PC-3 (cell line): Measurements from ENCODE around the gene DISC1. TPM values are rescaled to one million over a fixed set of nuclear protein-coding genes. Genes with fewer than 3 reads are reported as not detected.

Experiments
- ATAC-seq: fragments of 200-7000 bp; cut with Tn5 transposase; 2 replicates; pipeline ENCODE4 v1.9.1; 2020; ENCODE audit warnings: mild to moderate bottlenecking, moderate library complexity
- BruUV-seq: library from RNA; stranded (reverse); fragments of 400-500 nt; replicated peaks from 2 replicates; lab custom pipeline; 2021; lab: Mats Ljungman, UMichigan
- CTCF ChIA-PET: fragments of 300-600 bp; sonication (Branson Sonifier 250); formaldehyde crosslinking; loops from one replicate; lab custom pipeline; 2022; ENCODE audit warnings: antibody characterized with exemption; lab: Charles Lee
- POLR2A ChIA-PET: fragments of 300-600 bp; sonication (Branson Sonifier 250); formaldehyde crosslinking; loops from one replicate; lab custom pipeline; 2022; ENCODE audit warnings: antibody characterized with exemption; ENCODE audit not compliant: unreplicated experiment; lab: Charles Lee
- DNase-seq: peaks from one replicate; pipeline ENCODE4 v3.0.0-alpha.2; 2015
- H2AFZ ChIP-seq: fragments of 300-600 bp; sonication (generic); 2 replicates; pipeline ENCODE4 v1.6.0; 2016; ENCODE audit warnings: antibody characterized with exemption, low read length
- H3F3A ChIP-seq: fragments of 300-600 bp; sonication (generic); one replicate; pipeline ENCODE4 v1.6.0; 2017; ENCODE audit warnings: antibody characterized with exemption, low read length, control low read depth, mild to moderate bottlenecking; ENCODE audit not compliant: unreplicated experiment
- H3K27ac ChIP-seq: fragments of 300-600 bp; sonication (generic); 2 replicates; pipeline ENCODE4 v1.5.1; 2016; ENCODE audit warnings: mild to moderate bottlenecking, low read length
- H3K27me3 ChIP-seq: fragments of 300-600 bp; sonication (generic); 2 replicates; pipeline ENCODE4 v1.6.1; 2016; ENCODE audit warnings: low read length, mixed read lengths
- H3K36me3 ChIP-seq: fragments of 300-600 bp; sonication (generic); 2 replicates; pipeline ENCODE4 v1.6.1; 2016; ENCODE audit warnings: low read depth, mixed run types, low read length, mixed read lengths
- H3K4me1 ChIP-seq: fragments of 300-600 bp; sonication (generic); 2 replicates; pipeline ENCODE4 v1.5.1; 2016; ENCODE audit warnings: low read length; ENCODE audit not compliant: insufficient read depth
- H3K4me2 ChIP-seq: fragments of 300-600 bp; sonication (generic); 2 replicates; pipeline ENCODE4 v1.6.0; 2016; ENCODE audit warnings: low read length
- H3K4me3 ChIP-seq: fragments of 300-600 bp; sonication (generic); 2 replicates; pipeline ENCODE4 v1.5.1; 2016; ENCODE audit warnings: mild to moderate bottlenecking, low read length, mixed read lengths
- H3K79me2 ChIP-seq: fragments of 300-600 bp; sonication (generic); 2 replicates; pipeline ENCODE4 v1.6.1; 2017; ENCODE audit warnings: low read length, mixed read lengths
- H3K9ac ChIP-seq: fragments of 300-600 bp; sonication (generic); 2 replicates; pipeline ENCODE4 v1.6.0; 2016; ENCODE audit warnings: mild to moderate bottlenecking, low read length
- H3K9me2 ChIP-seq: fragments of 300-600 bp; sonication (generic); replicated peaks from 2 replicates; pipeline ENCODE4 v1.6.1; 2016; ENCODE audit warnings: mixed run types, low read length, mixed read lengths
- H3K9me3 ChIP-seq: fragments of 300-600 bp; sonication (generic); 2 replicates; pipeline ENCODE4 v1.6.1; 2016; ENCODE audit warnings: low read length, mixed read lengths
- H4K20me1 ChIP-seq: fragments of 300-600 bp; sonication (generic); 2 replicates; pipeline ENCODE4 v1.6.1; 2016; ENCODE audit warnings: low read length, mixed read lengths
- CTCF ChIP-seq: fragments of 300-600 bp; sonication (generic); conservative IDR thresholded peaks from 2 replicates; pipeline ENCODE4 v1.5.1; 2017; ENCODE audit warnings: antibody characterized with exemption, low read depth, mild to moderate bottlenecking, low read length
- EZH2 ChIP-seq: fragments of 300-600 bp; sonication (generic); IDR thresholded peaks from one replicate; pipeline ENCODE4 v1.6.1; 2017; ENCODE audit warnings: antibody characterized with exemption, mild to moderate bottlenecking, low read length; ENCODE audit not compliant: unreplicated experiment
- EZH2phosphoT487 ChIP-seq: fragments of 300-600 bp; sonication (generic); IDR thresholded peaks from 2 replicates; pipeline ENCODE4 v1.6.1; 2018; ENCODE audit warnings: mild to moderate bottlenecking, antibody characterized with exemption, low read length, borderline replicate concordance
- intact Hi-C: fragments of 100-400 bp; cut with micrococcal nuclease; formaldehyde crosslinking; loops from 2 replicates; pipeline ENCODE4 v1.9.0; 2023
- total RNA-seq: library from RNA; depleted of rRNA; stranded (reverse); fragments of >200 nt; gene quantifications from 2 replicates; pipeline ENCODE4 v1.2.3, GENCODE V29; 2014

Gene DISC1
- total RNA-seq, 1 experiment from 2014 or later = 3.4 TPM

GRCh38 chr1:232062967-232063366 lies 436.4 kb downstream of the DISC1 start:
- Histone ChIP-seq H3K27ac (no peak overlapping the region), H3K36me3 (no peaks in the 10 kb centered on the region), H3K79me2 (no peaks in the 10 kb centered on the region), H3K9ac (no peak overlapping the region), H4K20me1 (no peaks in the 10 kb centered on the region), H2AFZ (no peak overlapping the region), H3K9me2 (no peaks in the 10 kb centered on the region), H3F3A (no peaks in the 10 kb centered on the region), H3K9me3 (no peaks in the 10 kb centered on the region), H3K4me1 (no peaks in the 10 kb centered on the region), H3K4me2 (no peak overlapping the region), H3K4me3 (no peak overlapping the region), H3K27me3 (no peaks in the 10 kb centered on the region)
- intact Hi-C loops = no loop called here
- no peak for DNase-seq
- ChIA-PET POLR2A (no interaction called here), CTCF (no interaction called here)
- no peak for ATAC-seq
- no TSS peak for BruUV-seq
- TF ChIP-seq CTCF (no peak), EZH2phosphoT487 (no peak), EZH2 (no peak)

GRCh38 chr1:232066521-232066920 lies 439.9 kb downstream of the DISC1 start:
- Histone ChIP-seq H3K27ac (no peak overlapping the region), H3K4me3 (no peak overlapping the region), H3K36me3 (no peaks in the 10 kb centered on the region), H3K9ac (no peak overlapping the region), H3K4me1 (no peaks in the 10 kb centered on the region), H3K9me2 (no peaks in the 10 kb centered on the region), H3K27me3 (no peaks in the 10 kb centered on the region), H3K9me3 (no peaks in the 10 kb centered on the region), H3K79me2 (no peaks in the 10 kb centered on the region), H2AFZ (no peak overlapping the region), H3K4me2 (no peak overlapping the region), H3F3A (no peaks in the 10 kb centered on the region), H4K20me1 (no peaks in the 10 kb centered on the region)
- CTCF ChIA-PET = no interaction called here
- no TSS peak for BruUV-seq
- intact Hi-C loops = no loop called here
- POLR2A ChIA-PET = no interaction called here
- TF ChIP-seq CTCF = no peak
- TF ChIP-seq EZH2phosphoT487 = no peak
- TF ChIP-seq EZH2 = no peak
- no peak for ATAC-seq
- DNase-seq = no peak

- H3K4me2 ChIP-seq = no peak overlapping the region
- ATAC-seq (no peak), DNase-seq (no peak)
- H3F3A ChIP-seq = no peaks in the 10 kb centered on the region
- H3K36me3 ChIP-seq = no peaks in the 10 kb centered on the region
- TF ChIP-seq CTCF (no peak), EZH2 (no peak), EZH2phosphoT487 (no peak)
- no peaks in the 10 kb centered on the region for H3K4me1 ChIP-seq
- no TSS peak for BruUV-seq
- no peaks in the 10 kb centered on the region for H3K27me3 ChIP-seq
- ChIA-PET POLR2A (no interaction called here), CTCF (no interaction called here)
- H3K9me3 ChIP-seq = no peaks in the 10 kb centered on the region
- no peak overlapping the region for H2AFZ ChIP-seq
- H3K79me2 ChIP-seq = no peaks in the 10 kb centered on the region
- no peak overlapping the region for H3K4me3 ChIP-seq
- intact Hi-C loops = no loop called here
- H4K20me1 ChIP-seq = no peaks in the 10 kb centered on the region
- H3K9me2 ChIP-seq = no peaks in the 10 kb centered on the region
- H3K9ac ChIP-seq = no peak overlapping the region
- H3K27ac ChIP-seq = no peak overlapping the region
These were observed 447.7 kb downstream of the DISC1 start for GRCh38 chr1:232074265-232074664.
